Fibroblast of mammary gland (primary cell): ENCODE measurements around the gene PCBP4.
"Not testable (repeated sequence)": the region's sequence is repeated elsewhere in the genome, so short reads cannot be mapped to it uniquely, and the experiment has no call there.

Experiments
- DNase-seq: peaks from one replicate; pipeline ENCODE4 v3.0.0-alpha.2; 2010; ENCODE audit warnings: low read depth
- H3K4me3 ChIP-seq: 2 replicates; pipeline ENCODE4 v1.5.1; 2011; ENCODE audit warnings: low read depth, mild to moderate bottlenecking, low read length, moderate library complexity; ENCODE audit not compliant: control insufficient read depth
- TF ChIP-seq, protein P1 (sequence below): conservative IDR thresholded peaks from 2 replicates; pipeline ENCODE4 v1.5.1; 2011; ENCODE audit warnings: low read depth, low read length, inconsistent platforms; ENCODE audit not compliant: control insufficient read depth, insufficient read depth

The PCBP4 gene

GRCh38 chr3:51934139-51934850, 33.0 kb downstream of the PCBP4 start:
- DNase-seq, result no peak
- TF ChIP-seq, protein P1, sequence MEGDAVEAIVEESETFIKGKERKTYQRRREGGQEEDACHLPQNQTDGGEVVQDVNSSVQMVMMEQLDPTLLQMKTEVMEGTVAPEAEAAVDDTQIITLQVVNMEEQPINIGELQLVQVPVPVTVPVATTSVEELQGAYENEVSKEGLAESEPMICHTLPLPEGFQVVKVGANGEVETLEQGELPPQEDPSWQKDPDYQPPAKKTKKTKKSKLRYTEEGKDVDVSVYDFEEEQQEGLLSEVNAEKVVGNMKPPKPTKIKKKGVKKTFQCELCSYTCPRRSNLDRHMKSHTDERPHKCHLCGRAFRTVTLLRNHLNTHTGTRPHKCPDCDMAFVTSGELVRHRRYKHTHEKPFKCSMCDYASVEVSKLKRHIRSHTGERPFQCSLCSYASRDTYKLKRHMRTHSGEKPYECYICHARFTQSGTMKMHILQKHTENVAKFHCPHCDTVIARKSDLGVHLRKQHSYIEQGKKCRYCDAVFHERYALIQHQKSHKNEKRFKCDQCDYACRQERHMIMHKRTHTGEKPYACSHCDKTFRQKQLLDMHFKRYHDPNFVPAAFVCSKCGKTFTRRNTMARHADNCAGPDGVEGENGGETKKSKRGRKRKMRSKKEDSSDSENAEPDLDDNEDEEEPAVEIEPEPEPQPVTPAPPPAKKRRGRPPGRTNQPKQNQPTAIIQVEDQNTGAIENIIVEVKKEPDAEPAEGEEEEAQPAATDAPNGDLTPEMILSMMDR, result no peak
- no peak overlapping the region for H3K4me3 ChIP-seq

DNA sequence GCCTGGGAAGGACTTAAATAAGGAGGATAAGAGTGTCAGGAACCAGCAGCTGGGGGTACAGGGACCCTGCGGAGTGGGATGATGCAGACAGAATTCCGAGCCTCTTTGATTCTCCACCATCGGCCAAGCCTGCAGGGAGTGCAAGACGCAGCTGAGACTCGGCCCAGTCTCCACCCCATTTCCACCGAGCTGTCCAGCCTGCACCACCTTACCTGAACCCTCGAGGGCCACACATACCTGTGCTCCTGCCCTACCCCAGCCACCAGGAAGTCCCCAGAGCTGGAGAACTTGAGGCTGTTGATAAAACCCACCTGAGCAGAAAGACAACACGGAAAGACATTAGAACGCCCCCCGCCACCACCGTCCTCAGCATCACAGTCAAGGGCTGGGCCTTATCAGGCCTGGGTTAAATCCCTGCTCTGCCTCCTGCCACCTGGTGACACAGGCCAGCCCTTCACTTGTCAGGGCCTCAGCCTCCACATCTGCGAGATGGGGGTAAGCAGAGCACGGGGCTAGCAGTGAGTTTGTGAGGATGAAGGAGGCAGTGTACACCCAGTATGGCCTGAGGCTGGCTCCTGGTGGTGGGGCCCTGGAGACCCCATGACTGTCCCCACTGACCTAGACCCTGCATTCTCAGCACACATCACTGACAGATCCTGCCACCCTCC, 33.6 kb downstream of the PCBP4 start:
- no peak for DNase-seq
- TF ChIP-seq, protein P1, result no peak
- H3K4me3 ChIP-seq, result no peak overlapping the region

DNA sequence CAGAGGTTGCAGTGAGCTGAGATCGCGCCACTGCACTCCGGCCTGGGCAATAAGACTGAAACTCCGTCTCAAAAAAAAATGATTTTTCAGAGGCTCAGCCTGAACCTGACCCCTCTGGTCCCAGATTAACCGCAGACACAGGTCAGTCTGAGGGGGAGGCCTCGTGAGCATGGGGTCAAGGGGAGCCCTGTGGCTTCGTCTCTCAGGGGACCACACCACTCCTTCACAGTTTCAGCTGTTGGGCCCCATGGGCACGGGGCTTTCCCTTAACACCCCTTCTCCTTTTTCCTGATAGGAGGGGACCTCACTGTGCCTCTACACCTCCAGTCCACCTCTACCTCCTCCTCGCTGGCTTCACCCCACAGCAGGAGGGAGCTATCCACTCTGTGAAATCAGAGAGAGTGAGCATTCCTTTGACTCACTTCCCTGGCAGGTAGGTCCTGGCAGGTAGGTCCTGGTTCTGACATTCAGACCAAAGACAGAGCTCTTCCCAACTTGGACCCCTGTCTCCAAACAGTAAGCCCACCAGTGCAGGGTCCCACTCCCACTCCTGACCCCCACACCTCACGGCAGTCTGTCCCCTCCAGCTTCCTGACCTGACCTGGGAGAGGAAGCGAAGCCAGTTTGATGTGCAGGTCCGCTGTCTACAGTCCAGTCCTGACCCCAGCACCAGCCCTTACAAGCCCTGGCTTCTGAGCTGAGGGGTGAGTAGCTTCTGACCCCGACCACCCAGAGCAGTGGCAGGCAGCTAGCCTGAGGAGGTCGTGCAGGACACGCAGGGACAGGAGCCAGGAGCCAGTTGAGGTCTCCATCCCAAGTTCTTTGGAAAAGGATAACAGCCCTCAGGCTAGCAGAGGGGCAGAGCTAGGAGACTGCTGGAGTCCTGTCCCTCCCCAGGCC, 34.5 kb downstream of the PCBP4 start:
- no peak overlapping the region for H3K4me3 ChIP-seq
- DNase-seq, result no peak
- TF ChIP-seq, protein P1, result no peak

DNA sequence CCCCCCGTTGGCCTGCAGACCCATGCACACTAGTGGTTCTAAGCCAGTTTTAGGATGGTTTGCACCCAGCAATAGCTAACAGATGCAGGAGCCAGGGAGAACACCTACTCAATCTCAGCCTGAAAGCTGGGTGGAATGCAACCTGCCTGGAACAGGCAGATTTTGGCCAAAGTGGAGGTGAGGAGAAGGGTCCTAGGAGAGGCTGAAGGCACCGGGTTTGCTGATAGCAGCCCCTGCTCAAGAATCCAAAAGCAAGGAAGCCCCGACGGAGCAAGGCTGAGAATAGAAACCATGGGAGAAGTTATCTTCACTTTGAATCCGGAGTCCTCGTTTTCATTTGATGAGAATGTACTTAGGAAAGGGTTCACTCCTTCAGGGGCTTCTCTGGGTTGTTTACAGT, 35.5 kb downstream of the PCBP4 start:
- TF ChIP-seq, protein P1, result no peak
- DNase-seq, result no peak
- no peak overlapping the region for H3K4me3 ChIP-seq

GRCh38 chr3:51930439-51930838, 36.8 kb downstream of the PCBP4 start:
- H3K4me3 ChIP-seq, result no peak overlapping the region
- DNase-seq, result no peak
- TF ChIP-seq, protein P1, result no peak

- DNase-seq, result peak; percentile 7
- no peak overlapping the region for H3K4me3 ChIP-seq
- TF ChIP-seq, protein P1, result no peak
These were observed 37.7 kb downstream of the PCBP4 start for GRCh38 chr3:51929420-51930003.

DNA sequence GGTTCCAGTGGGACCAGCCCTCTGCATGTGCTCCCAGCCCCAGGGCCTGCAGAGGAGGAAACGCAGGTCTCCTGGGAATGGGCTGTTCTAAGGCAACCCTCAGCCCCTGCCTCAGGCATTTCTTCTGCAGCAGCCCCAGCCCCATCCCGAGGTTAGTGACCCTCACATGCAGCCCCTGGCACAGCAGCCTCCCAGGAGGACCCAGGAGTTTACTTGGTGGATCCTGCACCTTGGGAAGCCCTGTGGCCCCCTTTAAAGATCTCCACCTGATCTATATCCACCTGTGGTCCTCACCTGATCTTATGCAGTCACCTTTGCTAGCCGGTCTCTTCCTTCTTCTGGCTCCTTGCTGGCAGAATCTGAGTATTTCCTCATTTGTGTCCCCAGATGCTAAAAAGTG, 38.3 kb downstream of the PCBP4 start:
- not testable (repeated sequence) for H3K4me3 ChIP-seq

More for the DNA sequence above, 38.3 kb downstream of the PCBP4 start:
- DNase-seq, result not testable (repeated sequence)
